ENCODE data around the gene TTC39C. TPM values are rescaled to one million over a fixed set of nuclear protein-coding genes. Genes with fewer than 3 reads are reported as not detected.
"Not testable (repeated sequence)": the region's sequence is repeated elsewhere in the genome, so short reads cannot be mapped to it uniquely, and the experiment has no call there.

The TTC39C gene
- total RNA-seq, 1 donor from 2014 or later = 2.0 TPM

- peak; percentile 83 for DNase-seq
These were observed 124.4 kb downstream of the TTC39C start, which contains the start of gene CABYR for GRCh38 chr18:24138789-24139616. Gene CABYR (plus strand): TSS chr18:24139062. CDS start chr18:24143115, 4,053 bp downstream.

DNA sequence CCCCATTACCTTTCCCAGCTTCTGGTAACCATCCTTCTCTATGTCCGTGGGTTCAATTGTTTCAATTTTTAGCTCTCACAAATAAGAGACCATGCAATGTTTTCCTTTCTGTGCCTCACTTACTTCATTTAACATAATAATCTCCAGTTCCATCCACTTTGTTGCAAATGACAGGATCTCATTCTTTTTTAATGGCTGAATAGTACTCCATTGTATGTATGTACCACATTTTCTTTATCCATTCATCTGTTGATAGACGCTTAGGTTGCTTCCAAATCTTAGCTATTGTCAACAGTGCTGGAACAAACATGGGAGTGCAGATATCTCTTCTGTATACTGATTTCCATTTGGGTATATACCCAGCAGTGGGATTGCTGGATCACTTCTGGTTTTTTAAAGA lies 126.1 kb downstream of the TTC39C start:
- no peak for DNase-seq

DNA sequence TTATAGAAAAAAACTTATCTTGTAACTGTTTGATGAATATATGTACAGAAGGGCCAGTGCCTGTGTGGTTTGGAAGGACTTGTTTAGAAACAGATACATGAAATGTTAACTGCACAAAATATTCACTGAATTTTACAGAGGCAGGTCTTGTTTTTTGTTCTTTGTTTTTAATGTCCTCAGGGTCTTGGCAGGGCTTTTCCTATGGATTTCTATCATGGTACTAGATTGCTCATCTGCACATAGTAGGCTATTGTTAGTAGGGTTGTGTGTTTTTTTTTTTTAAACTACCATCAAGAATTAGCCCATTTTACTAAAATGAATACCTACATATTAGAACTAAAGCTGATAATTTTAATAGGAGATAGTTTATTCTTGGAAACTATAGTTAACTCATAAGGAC lies 127.8 kb downstream of the TTC39C start:
- DNase-seq = no peak

- DNase-seq = not testable (repeated sequence)
These were observed 135.0 kb downstream of the TTC39C start for GRCh38 chr18:24149591-24149990.

DNA sequence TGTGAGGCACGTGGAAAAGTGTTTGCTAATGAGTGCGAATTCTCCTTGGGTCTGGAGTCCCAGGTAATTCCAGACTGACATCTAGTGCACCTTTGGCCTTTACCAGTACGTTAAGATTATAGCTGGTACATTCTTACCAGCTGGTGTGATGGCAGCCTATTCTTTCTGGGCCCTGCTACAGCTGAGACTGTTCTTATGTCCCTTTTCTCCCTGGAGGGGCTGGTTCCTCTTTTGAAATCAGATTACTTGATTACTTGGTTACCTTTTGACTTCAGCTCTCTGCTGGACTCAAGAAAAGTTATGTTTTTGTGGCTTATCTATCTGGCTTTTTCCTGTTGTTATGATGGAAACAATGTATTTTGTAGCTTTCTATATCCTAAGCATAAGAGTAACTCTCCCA lies 138.8 kb downstream of the TTC39C start:
- DNase-seq = no peak

GRCh38 chr18:24157855-24158254 lies 143.3 kb downstream of the TTC39C start:
- no peak for DNase-seq

- no peak for DNase-seq
These were observed 145.5 kb downstream of the TTC39C start for GRCh38 chr18:24160086-24160485.

GRCh38 chr18:24161304-24161703 lies 146.8 kb downstream of the TTC39C start:
- DNase-seq = no peak

DNA sequence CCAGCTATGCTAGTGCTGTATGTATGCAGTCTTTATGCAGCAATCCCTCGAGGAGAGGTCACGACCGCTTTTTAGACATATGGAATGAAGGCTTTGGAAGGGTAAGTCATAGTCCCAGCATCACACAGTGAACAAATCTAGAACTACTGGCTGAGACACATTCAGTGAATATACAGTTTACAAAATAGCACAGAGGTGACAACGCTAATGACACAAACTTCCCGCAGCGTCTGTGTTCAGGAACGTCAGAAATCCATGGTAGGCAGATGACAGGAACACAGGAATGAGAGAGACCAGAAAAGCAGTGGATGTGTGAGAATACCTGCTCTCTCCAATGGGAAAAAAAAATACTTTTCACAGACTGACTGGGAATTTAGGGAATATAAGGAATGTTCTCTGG lies 153.9 kb downstream of the TTC39C start:
- DNase-seq = no peak

- DNase-seq = no peak
These were observed 155.8 kb downstream of the TTC39C start for GRCh38 chr18:24170360-24170759.

GRCh38 chr18:24173997-24174396 lies 159.4 kb downstream of the TTC39C start:
- no peak for DNase-seq

DNA sequence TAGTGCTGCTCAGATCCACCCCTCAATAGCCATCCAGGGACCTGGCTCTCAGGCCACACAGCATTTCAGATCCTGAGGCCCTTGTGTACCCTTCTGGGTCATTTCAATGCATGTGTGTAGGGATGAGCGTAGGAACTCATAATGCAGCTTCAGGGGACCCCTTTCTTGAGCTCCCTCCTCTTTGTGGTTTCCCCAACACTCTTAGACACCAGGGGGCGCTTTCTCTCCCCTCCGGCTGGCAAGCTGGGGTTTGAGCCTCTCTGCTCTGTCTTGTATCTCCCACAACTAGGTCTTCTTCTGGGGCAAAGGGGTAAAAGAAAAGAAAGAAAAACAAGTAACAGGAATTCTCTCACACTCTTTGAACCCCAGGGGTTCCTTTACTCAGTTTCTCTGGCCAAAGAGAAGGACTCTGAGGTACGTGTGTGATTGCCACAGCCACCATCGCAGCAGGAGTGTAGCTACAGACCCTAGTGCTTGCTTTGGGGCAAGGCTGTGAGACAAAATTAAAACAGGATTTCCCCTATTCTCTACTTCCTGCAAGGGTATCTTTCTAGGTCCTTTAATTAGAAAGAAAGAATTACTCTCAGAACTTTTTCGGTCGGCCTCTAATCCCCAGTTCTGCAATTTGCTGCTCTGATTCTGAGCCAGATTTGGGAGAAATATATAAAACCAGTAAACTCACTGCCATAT lies 162.3 kb downstream of the TTC39C start:
- DNase-seq = peak; percentile 72

- no peak for DNase-seq
These were observed 163.1 kb downstream of the TTC39C start for GRCh38 chr18:24177499-24178133.

DNA sequence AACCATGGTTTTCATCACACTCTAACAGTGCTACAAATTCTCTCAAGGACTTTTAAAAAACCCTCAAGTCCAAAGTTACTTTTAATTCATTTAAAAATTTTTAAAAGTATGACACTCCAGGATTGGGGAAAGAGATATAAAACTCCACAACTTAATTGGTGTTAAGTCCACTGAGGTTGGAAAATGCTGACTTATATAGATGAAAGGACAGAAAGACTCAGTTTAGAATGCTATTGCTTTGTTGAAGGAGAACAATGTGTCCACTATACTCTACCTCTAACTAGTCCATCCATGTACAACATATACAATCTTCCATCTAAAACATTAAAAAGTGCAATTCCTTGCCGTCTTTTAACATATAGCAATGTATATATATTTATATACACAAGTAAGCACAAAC lies 165.5 kb downstream of the TTC39C start:
- DNase-seq = no peak

- DNase-seq = no peak
These were observed 167.3 kb downstream of the TTC39C start for GRCh38 chr18:24181806-24182205.

Other genes starting within 250 kb of the TTC39C start
- gene CABYR, start 124.3 kb downstream of the TTC39C start, total RNA-seq = 1.0 and 3.1 TPM in 2 replicates